ENCODE results near the gene NRSN1. TPM values are rescaled to one million over a fixed set of nuclear protein-coding genes. Genes with fewer than 3 reads are reported as not detected.
A peak's percentile ranks its signal among the peaks of the same experiment; 100 is the strongest.

Gene NRSN1, protein sequence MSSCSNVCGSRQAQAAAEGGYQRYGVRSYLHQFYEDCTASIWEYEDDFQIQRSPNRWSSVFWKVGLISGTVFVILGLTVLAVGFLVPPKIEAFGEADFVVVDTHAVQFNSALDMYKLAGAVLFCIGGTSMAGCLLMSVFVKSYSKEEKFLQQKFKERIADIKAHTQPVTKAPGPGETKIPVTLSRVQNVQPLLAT
- not detected in 2 replicates for total RNA-seq (2021)
- long read RNA-seq = 0 reads

DNA sequence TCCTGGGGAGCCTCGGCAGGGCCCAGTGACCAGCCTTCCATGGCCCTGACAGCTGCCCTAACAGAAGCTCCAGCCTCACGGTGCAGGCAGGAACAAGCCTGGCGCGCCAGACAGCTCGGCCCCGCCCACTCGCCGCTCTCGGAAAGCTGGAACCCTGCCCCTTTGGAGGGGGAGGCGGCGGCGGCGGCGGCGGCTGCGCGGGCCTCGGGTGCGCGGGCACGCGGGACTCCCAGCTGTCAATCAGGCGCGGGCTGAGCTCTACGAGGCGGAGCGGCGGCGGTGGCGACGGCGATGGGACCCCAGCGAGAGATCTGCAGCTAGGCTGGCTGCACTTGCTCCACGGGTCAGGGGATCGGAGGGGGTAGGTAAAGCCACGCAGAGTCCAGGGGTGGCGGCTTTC, at the start of gene NRSN1:
Gene NRSN1 (plus strand): TSS at position 236 of the 400 bp plus-strand sequence. CDS start 8,113 bp downstream, outside the sequence.
- Mint-ChIP-seq H3K27ac (no peak within 1 kb of the TSS; a peak in 1 of 7 replicates), H3K4me3 (peak within 1 kb of the TSS; percentile 64 to 83), H3K9me3 (no peaks in the 10 kb centered on the region), H3K4me1 (peaks cover 13 to 14% of the 10 kb centered on the region in 2 experiments), H3K27me3 (ENCODE audit: low read depth) (peaks cover 12% of the 10 kb centered on the region), H3K36me3 (ENCODE audit: insufficient read depth in 1 of 3, low read depth in 3 of 3) (no peaks in the 10 kb centered on the region)
- Histone ChIP-seq H3K79me2 (ENCODE audit: insufficient read depth, low read length) (no peaks in the 10 kb centered on the region), H3K18ac (ENCODE audit: insufficient read length, low read depth, low read length) (no peak within 1 kb of the TSS), H3K27ac (ENCODE audit: insufficient read length, low read depth, low read length) (no peak within 1 kb of the TSS), H3K23ac (ENCODE audit: insufficient read length, low read depth, low read length) (no peak within 1 kb of the TSS), H4K91ac (ENCODE audit: insufficient read length, low read depth, low read length) (no peak within 1 kb of the TSS), H4K8ac (replicated peaks; ENCODE audit: insufficient read length, low read depth, low read length) (no peak within 1 kb of the TSS), H2BK120ac (ENCODE audit: low read depth, low read length, poor library complexity, severe bottlenecking) (no peak within 1 kb of the TSS), H2BK20ac (ENCODE audit: low read depth, low read length, poor library complexity, severe bottlenecking) (no peak within 1 kb of the TSS), H3K4ac (ENCODE audit: low read depth, low read length) (no peak within 1 kb of the TSS), H2BK12ac (ENCODE audit: insufficient read length, low read depth, low read length) (no peak within 1 kb of the TSS), H3T11ph (ENCODE audit: low read length) (no peak within 1 kb of the TSS), H3K23me2 (ENCODE audit: insufficient read length, low read depth, low read length, poor library complexity, severe bottlenecking) (peaks cover 3% of the 10 kb centered on the region), H2AFZ (ENCODE audit: low read length) (no peak within 1 kb of the TSS), H3K56ac (ENCODE audit: insufficient read length, low read depth, low read length) (no peak within 1 kb of the TSS), H2AK5ac (ENCODE audit: insufficient read length, low read length) (no peak within 1 kb of the TSS), H3K27me3 (ENCODE audit: insufficient read depth, low read length) (no peaks in the 10 kb centered on the region), H3K14ac (ENCODE audit: insufficient read depth, low read length) (no peak within 1 kb of the TSS; the same call in 1 of the 2 replicates), H3K4me1 (ENCODE audit: insufficient read depth, low read length) (no peaks in the 10 kb centered on the region), H3K9me3 (ENCODE audit: control insufficient read depth, low read depth, low read length) (no peaks in the 10 kb centered on the region), H4K5ac (ENCODE audit: insufficient read length, low read depth, low read length) (no peak within 1 kb of the TSS), H2BK5ac (ENCODE audit: insufficient read length, low read length) (no peak within 1 kb of the TSS), H4K20me1 (ENCODE audit: control insufficient read depth, insufficient read depth, insufficient read length) (no peaks in the 10 kb centered on the region), H2BK15ac (ENCODE audit: low read depth, low read length) (no peak within 1 kb of the TSS), H3K4me2 (ENCODE audit: insufficient read depth, insufficient read length, low read length) (peak within 1 kb of the TSS; percentile 60), H3K79me1 (ENCODE audit: insufficient read depth, low read depth, low read length, poor library complexity, severe bottlenecking) (no peaks in the 10 kb centered on the region), H3K9ac (ENCODE audit: extremely low read depth, insufficient read length, low read length) (no peak within 1 kb of the TSS)
- no CpG with 5 or more reads among the region's 37 CpGs for WGBS (ENCODE audit: extremely low coverage, insufficient read length, low lambda C conversion rate)
- peak; percentile 89 for DNase-seq
- TF ChIP-seq CTCF (conservative IDR thresholded peaks at IDR 0.05) = no peak
